Esophagus muscularis mucosa (tissue), 4 donors: Measurements from ENCODE around the gene TRPV3. TPM values are rescaled to one million over a fixed set of nuclear protein-coding genes. Genes with fewer than 3 reads are reported as not detected.
"Not testable (repeated sequence)": the region's sequence is repeated elsewhere in the genome, so short reads cannot be mapped to it uniquely, and the experiment has no call there.

ENCODE experiments used
- DNase-seq: peaks from one replicate; pipeline ENCODE4 v3.0.0-alpha.2; 2017; ENCODE audit errors: extremely low spot score
- H3K27ac ChIP-seq, 4 donors: fragments of 200-600 bp; sonication (generic); replicated peaks in 1 of 4; 1 replicate in 3 of 4; 2 replicates in 1 of 4; pipeline ENCODE4 v1.5.1; 2016 to 2019; ENCODE audit warnings: mild to moderate bottlenecking in 1 of 4
- H3K27me3 ChIP-seq, 4 donors: fragments of 200-600 bp; sonication (generic); one replicate each; pipeline versions ENCODE4 v1.5.1 to v1.6.0; 2016 to 2019
- H3K36me3 ChIP-seq, 4 donors: fragments of 200-600 bp; sonication (generic); one replicate each; pipeline ENCODE4 v1.5.1; 2016 to 2019
- H3K4me1 ChIP-seq, 4 donors: fragments of 200-600 bp; sonication (generic); one replicate each; pipeline ENCODE4 v1.5.1; 2016 to 2019
- H3K4me3 ChIP-seq, 4 donors: fragments of 200-600 bp; sonication (generic); 1 replicate in 2 of 4; 2 replicates in 2 of 4; pipeline ENCODE4 v1.5.1; 2016 to 2019; ENCODE audit warnings: mild to moderate bottlenecking in 4 of 4, moderate library complexity in 1 of 4
- H3K9me3 ChIP-seq, 4 donors: fragments of 200-600 bp; sonication (generic); 1 replicate in 3 of 4; 2 replicates in 1 of 4; pipeline ENCODE4 v1.5.1; 2016 to 2019
- CTCF ChIP-seq, 3 experiments: fragments of 200-600 bp in 2 of 3; fragments of 450-650 bp in 1 of 3; sonication (generic) in 2 of 3; IDR thresholded peaks; one replicate each; pipeline ENCODE4 v1.5.1; 2017 to 2019; ENCODE audit warnings: antibody characterized with exemption in 3 of 3, mild to moderate bottlenecking in 2 of 3, moderate library complexity in 1 of 3
- EP300 ChIP-seq: sonication (generic); formaldehyde crosslinking; IDR thresholded peaks from one replicate; pipeline ENCODE4 v1.6.1; 2017; ENCODE audit warnings: antibody characterized with exemption
- POLR2A ChIP-seq: fragments of 450-650 bp; IDR thresholded peaks from one replicate; pipeline ENCODE4 v1.6.1; 2017; ENCODE audit warnings: antibody characterized with exemption, moderate library complexity, mild to moderate bottlenecking, low read depth
- POLR2AphosphoS5 ChIP-seq, 2 donors: sonication (generic); formaldehyde crosslinking; IDR thresholded peaks; one replicate each; pipeline ENCODE4 v1.6.1; 2017; ENCODE audit warnings: antibody characterized with exemption in 2 of 2
- WGBS: methylation state at CpG from one replicate; pipeline ENCODE4 v1.1.5; 2018; 5-methylcytosine and 5-hydroxymethylcytosine counted together
- intact Hi-C: fragments of 100-400 bp; cut with DNase I; formaldehyde crosslinking; loops from one replicate; pipeline ENCODE4 v1.15.1; 2023
- total RNA-seq, 4 donors: library from RNA; depleted of rRNA; stranded (reverse); fragments of >200 nt; gene quantifications; one replicate each; pipeline versions ENCODE4 v1.1.0 to v1.2.1, GENCODE V29; 2016

Gene TRPV3
- total RNA-seq, 4 donors from 2014 or later: 0.26 to 0.83 (median 0.45) TPM

- WGBS: 69% methylated on average over 9 of the region's 9 CpGs
- TF ChIP-seq CTCF (IDR thresholded peaks at IDR 0.05) (no peak), POLR2A (no peak), POLR2AphosphoS5 (IDR thresholded peaks at IDR 0.05) (no peak), EP300 (no peak)
- DNase-seq: no peak
- H3K27me3 ChIP-seq: no peaks in the 10 kb centered on the region
- no peaks in the 10 kb centered on the region for H3K9me3 ChIP-seq
- H3K4me3 ChIP-seq: no peak overlapping the region
- peaks cover 21 to 25% (median 24%) of the 10 kb centered on the region in 4 donors for H3K4me1 ChIP-seq
- H3K27ac ChIP-seq: no peak overlapping the region
- no peaks in the 10 kb centered on the region for H3K36me3 ChIP-seq
- intact Hi-C loops: no loop called here
These were observed 42.7 kb downstream of the TRPV3 start for GRCh38 chr17:3514873-3515272.

GRCh38 chr17:3514167-3514566 lies 43.4 kb downstream of the TRPV3 start:
- H3K4me1 ChIP-seq: peaks cover 21 to 25% (median 24%) of the 10 kb centered on the region in 4 donors
- H3K36me3 ChIP-seq, H3K27ac ChIP-seq, intact Hi-C loops, DNase-seq, H3K4me3 ChIP-seq, H3K27me3 ChIP-seq, H3K9me3 ChIP-seq: not testable (repeated sequence)
- 93% methylated on average over 11 of the region's 11 CpGs for WGBS

DNA sequence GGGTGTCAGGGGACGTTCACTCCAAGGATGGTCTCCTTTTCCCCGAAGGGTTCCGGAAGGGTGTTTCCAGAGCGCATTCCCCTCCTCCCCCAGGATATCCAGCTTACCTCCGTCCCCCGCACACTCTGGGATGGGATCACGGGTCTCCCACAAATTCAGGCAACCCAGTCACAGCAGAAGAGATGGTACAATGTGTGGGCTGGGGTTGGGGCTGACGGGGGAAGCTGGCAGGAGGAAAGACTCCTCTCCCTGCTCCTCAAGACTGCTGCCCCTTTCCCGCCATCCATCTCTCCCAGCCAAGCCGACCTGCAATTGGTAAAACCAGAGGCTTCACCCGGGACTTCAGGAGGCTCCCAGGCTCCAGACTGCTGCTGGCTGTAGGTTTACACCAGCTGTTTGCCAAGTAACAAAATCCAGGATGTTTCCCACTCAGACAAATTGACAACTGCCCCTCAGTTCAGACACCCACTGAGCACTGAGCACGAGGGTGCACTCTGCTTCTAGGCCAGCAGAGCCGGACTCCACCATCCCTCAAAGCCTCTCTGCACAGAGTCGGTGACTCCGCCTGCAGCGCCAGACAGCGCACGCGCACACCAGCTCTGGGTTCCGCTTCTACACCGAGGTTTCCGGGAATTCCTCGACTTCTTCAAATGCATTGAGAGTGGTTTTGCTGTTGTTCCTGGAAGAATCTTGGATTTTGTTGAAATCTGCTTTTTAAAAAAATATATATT lies 44.1 kb downstream of the TRPV3 start:
- TF ChIP-seq POLR2AphosphoS5 (IDR thresholded peaks at IDR 0.05): no peak
- TF ChIP-seq EP300: no peak
- intact Hi-C loops: no loop called here
- 83% methylated on average over 22 of the region's 23 CpGs for WGBS
- Histone ChIP-seq H3K27ac (peak overlapping the region; percentile 53 to 75 (median 72)), H3K4me1 (peaks cover 21 to 25% (median 24%) of the 10 kb centered on the region in 4 donors), H3K4me3 (peak overlapping the region in 1 of 4 donors; percentile 28), H3K36me3 (no peaks in the 10 kb centered on the region), H3K27me3 (no peaks in the 10 kb centered on the region), H3K9me3 (no peaks in the 10 kb centered on the region)
- DNase-seq: no peak

GRCh38 chr17:3512505-3513171 lies 45.0 kb downstream of the TRPV3 start:
- Histone ChIP-seq H3K27me3 (no peaks in the 10 kb centered on the region), H3K27ac (peak overlapping the region; percentile 53 to 75 (median 72)), H3K4me1 (peaks cover 21 to 25% (median 24%) of the 10 kb centered on the region in 4 donors), H3K4me3 (peak overlapping the region in 2 of 4 donors; percentile 5 to 28), H3K36me3 (no peaks in the 10 kb centered on the region), H3K9me3 (no peaks in the 10 kb centered on the region)
- DNase-seq: no peak
- TF ChIP-seq POLR2AphosphoS5 (IDR thresholded peaks at IDR 0.05) (peak; percentile 29 to 76), CTCF (IDR thresholded peaks at IDR 0.05) (no peak)
- intact Hi-C loops: no loop called here
- WGBS: 42% methylated on average over 20 of the region's 20 CpGs

DNA sequence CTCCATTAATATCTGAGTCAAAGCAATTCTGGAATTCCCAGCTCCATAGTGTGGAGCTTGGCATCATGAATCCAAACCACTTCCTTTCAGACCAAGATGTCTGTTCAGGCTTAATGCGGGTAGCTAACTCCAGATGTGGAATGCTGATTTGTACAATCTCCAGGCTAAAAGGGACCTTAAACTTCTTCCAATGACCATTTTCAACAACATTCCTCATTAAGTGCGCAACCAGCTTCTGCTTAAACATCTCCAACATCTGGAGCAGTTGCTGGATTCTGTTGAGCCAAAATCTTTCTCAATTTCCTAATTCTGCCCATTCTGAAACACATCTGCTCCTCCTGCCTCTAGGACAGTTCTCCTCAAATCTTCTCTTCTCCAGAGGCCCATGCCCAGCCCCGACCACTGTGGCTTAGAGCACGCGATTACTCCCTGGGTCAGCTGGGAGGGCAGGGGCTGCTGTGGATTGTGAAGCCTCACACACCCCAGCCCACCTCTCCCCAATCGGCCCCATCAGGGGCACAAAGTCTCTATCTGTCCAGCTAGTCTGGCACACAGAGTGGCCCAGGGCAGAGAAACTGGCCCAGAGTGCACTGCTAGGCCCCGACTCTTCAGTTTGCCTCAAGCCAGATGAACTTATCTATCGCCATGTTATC lies 45.6 kb downstream of the TRPV3 start:
- DNase-seq: no peak
- 77% methylated on average over 7 of the region's 8 CpGs for WGBS
- intact Hi-C loops: no loop called here
- Histone ChIP-seq H3K4me1 (peaks cover 21 to 25% (median 24%) of the 10 kb centered on the region in 4 donors), H3K9me3 (no peaks in the 10 kb centered on the region), H3K27me3 (no peaks in the 10 kb centered on the region), H3K36me3 (no peaks in the 10 kb centered on the region), H3K4me3 (no peak overlapping the region), H3K27ac (peak overlapping the region; percentile 53 to 75 (median 72))
- TF ChIP-seq POLR2A (no peak), CTCF (IDR thresholded peaks at IDR 0.05) (no peak), EP300 (no peak), POLR2AphosphoS5 (IDR thresholded peaks at IDR 0.05) (no peak)
